Measurements from ENCODE around the gene TMEM129.

TMEM129 gene

DNA sequence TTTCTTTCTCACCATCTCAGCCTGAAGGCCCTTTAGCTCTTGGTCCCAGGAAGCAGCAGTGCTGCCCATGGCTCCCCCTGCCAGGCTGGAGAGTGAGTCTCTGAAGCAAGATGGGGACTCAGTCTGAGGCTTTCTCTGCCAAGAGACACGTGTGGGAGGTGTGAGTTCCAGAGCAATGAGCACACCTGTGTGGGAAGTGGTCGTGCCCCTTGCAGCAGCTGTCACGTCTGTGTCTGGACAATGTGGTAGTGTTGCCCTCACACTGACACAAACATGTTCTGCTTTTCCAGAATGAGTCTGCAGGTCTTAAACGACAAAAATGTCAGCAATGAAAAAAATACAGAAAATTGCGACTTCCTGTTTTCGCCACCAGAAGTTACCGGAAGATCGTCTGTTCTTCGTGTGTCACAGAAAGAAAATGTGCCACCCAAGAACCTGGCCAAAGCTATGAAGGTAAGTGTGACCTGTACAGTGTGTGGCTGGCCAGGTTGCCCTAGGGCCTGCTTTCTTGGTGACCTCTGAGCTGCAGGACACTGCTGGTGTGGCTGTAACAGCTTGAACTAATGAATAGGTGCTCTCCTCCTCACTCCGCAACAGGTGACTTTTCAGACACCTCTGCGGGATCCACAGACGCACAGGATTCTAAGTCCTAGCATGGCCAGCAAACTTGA, 2.1 kb upstream of the TMEM129 start:
- H3K4me3 ChIP-seq (ENCODE audit: low read depth in 1 of 5, low read length in 5 of 5), result peak overlapping the region in 1 of 5 donors; percentile 59
- H3K4me1 ChIP-seq (ENCODE audit: control insufficient read depth in 5 of 5, insufficient read depth in 5 of 5, low read length in 5 of 5), result peaks cover 2 to 67% (median 56%) of the 10 kb centered on the region in 5 donors
- no peak overlapping the region for H3K27ac ChIP-seq (ENCODE audit: low read depth, low read length)
- peaks cover 0 to 18% (median 8%) of the 10 kb centered on the region in 5 donors for H3K36me3 ChIP-seq (ENCODE audit: control insufficient read depth in 5 of 5, insufficient read depth in 5 of 5, low read length in 5 of 5)
- H3K27me3 ChIP-seq (ENCODE audit: control insufficient read depth in 5 of 5, insufficient read depth in 4 of 5, low read length in 5 of 5), result no peaks in the 10 kb centered on the region
- H3K9ac ChIP-seq (ENCODE audit: low read length in 5 of 5), result peak overlapping the region in 1 of 5 donors; percentile 35
- no peaks in the 10 kb centered on the region for H3K9me3 ChIP-seq (ENCODE audit: control insufficient read depth in 5 of 5, low read length in 5 of 5)

DNA sequence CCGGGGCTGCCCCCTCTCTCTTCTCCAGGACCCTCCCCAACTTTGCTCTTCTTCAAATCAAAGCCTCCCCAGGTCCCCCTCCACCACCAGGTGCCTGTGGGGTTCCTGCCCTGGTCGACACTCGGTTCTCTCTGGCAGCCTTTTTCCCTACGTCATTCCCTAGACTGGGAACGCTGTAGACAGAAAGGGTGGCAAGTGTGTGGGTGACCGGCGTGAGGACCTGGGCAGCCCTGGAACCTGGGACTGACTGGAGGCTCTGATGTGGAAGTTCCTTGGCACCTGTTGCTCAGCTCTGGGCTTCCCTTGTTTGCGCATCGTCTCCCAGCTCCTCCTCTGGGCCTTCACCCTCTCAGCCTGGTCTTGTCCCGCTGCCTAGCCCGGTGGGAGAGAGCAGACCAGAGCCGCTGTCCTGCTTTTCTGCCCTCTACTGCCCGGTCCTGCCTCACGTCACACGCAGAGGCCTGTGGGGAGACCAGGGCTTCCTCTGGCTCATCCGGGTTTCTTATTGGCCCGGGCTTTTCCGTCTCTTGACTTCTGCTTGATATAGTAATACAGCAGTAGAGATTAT, 1.5 kb upstream of the TMEM129 start:
- H3K4me3 ChIP-seq (ENCODE audit: low read depth in 1 of 5, low read length in 5 of 5), result no peak overlapping the region
- peak overlapping the region in 1 of 5 donors; percentile 53 for H3K9ac ChIP-seq (ENCODE audit: low read length in 5 of 5)
- H3K27ac ChIP-seq (ENCODE audit: low read depth, low read length), result no peak overlapping the region
- peaks cover 2 to 66% (median 52%) of the 10 kb centered on the region in 5 donors for H3K4me1 ChIP-seq (ENCODE audit: control insufficient read depth in 5 of 5, insufficient read depth in 5 of 5, low read length in 5 of 5)
- no peaks in the 10 kb centered on the region for H3K27me3 ChIP-seq (ENCODE audit: control insufficient read depth in 5 of 5, insufficient read depth in 4 of 5, low read length in 5 of 5)
- no peaks in the 10 kb centered on the region for H3K9me3 ChIP-seq (ENCODE audit: control insufficient read depth in 5 of 5, low read length in 5 of 5)
- peaks cover 0 to 21% (median 12%) of the 10 kb centered on the region in 5 donors for H3K36me3 ChIP-seq (ENCODE audit: control insufficient read depth in 5 of 5, insufficient read depth in 5 of 5, low read length in 5 of 5)

DNA sequence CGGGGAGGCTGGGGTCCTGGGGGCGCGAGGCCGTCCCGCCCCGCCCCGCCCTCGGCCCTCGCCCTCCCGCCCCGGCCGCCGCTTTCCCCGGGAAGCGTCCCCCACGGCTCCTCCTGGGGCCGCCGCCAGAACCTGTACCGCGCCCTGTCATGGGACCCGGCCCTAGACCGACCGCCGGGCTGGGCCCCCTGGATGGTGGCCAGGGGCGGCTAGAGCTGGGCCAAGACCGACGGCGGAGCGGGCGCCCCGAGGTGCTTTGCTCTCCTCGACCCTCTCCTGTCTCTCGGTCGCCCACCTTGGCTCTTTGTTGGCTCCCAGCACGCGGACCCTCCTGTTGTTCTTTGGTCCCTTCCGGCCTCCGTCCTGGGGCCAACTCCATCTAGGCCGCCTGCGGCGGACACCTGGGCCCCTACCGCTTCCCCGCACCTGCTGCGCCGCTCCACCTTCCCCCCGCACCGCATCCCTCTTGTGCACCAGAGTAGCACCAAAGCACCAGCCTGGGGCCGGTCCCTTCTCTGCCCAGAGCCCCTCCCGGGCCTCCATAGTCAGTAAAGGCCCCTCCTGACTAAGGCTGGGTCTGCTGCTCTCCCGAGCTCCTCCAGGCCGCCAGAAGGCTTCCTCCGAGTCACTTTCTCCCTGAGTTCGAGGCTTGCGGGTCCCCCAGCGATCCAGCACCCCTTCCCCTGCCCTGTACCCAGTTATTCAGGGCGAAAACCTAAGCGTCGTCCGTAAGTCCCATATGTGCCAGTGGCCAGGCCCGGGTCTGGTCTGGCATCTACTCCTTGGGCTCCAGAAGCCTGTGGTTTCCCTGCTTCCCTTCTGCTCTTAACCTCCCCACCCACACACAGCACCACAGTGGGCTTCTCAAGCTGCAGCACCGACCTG, 785 bp upstream of the TMEM129 start:
- H3K36me3 ChIP-seq (ENCODE audit: control insufficient read depth in 5 of 5, insufficient read depth in 5 of 5, low read length in 5 of 5), result peaks cover 0 to 29% (median 15%) of the 10 kb centered on the region in 5 donors
- H3K4me3 ChIP-seq (ENCODE audit: low read depth in 1 of 5, low read length in 5 of 5), result peak overlapping the region in 3 of 5 donors; percentile 39 to 84 (median 48)
- H3K27me3 ChIP-seq (ENCODE audit: control insufficient read depth in 5 of 5, insufficient read depth in 4 of 5, low read length in 5 of 5), result no peaks in the 10 kb centered on the region
- H3K27ac ChIP-seq (ENCODE audit: low read depth, low read length), result no peak overlapping the region
- H3K4me1 ChIP-seq (ENCODE audit: control insufficient read depth in 5 of 5, insufficient read depth in 5 of 5, low read length in 5 of 5), result peaks cover 2 to 59% (median 47%) of the 10 kb centered on the region in 5 donors
- no peaks in the 10 kb centered on the region for H3K9me3 ChIP-seq (ENCODE audit: control insufficient read depth in 5 of 5, low read length in 5 of 5)
- H3K9ac ChIP-seq (ENCODE audit: low read length in 5 of 5), result peak overlapping the region in 3 of 5 donors; percentile 0 to 53 (median 47)

DNA sequence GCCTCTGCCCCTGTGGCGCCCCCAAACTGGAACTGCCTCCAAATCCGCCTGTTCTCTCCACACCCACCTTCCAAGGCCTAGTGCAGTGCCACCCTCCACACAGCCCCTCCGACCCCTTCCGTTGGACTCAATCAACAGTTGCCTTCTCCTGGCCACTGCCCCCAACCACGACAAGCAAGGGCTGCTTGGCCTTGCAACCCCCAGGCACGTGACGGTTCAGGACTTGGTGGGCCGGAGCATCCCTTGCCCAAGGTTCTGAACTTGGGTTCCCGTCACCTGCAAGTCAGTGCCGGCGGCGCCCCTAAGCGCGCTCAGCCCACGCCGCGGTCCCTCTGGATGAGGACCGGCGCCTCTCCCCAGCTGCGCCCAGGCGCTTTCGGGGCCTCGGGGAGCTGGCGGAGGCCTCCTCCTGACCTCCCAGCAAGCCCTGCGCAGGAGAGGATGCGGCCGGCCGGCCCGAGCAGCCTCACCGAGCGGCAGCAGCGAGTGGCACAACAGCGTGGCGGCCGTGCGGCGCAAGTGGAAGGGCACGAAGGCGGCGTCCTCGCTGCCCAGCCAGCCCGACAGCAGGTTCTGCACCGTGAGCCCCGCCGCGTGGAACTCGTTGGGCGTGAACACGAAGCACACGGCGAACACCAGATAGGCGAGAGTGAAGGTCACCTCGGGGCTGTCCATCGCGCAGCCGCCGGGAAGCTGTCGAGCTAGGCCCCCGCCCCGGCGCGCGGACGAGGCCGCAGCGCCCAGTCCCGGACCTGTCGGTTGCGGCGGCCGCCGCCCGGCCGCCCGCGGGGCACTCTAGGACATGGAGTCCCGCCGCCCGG, 750 bp downstream of the TMEM129 start:
- Histone ChIP-seq H3K27me3 (ENCODE audit: control insufficient read depth in 5 of 5, insufficient read depth in 4 of 5, low read length in 5 of 5) (no peaks in the 10 kb centered on the region), H3K4me3 (ENCODE audit: low read depth in 1 of 5, low read length in 5 of 5) (peak overlapping the region; percentile 64 to 88 (median 79)), H3K9ac (ENCODE audit: low read length in 5 of 5) (peak overlapping the region in 4 of 5 donors; percentile 70 to 90 (median 84)), H3K36me3 (ENCODE audit: control insufficient read depth in 5 of 5, insufficient read depth in 5 of 5, low read length in 5 of 5) (peaks cover 0 to 37% (median 22%) of the 10 kb centered on the region in 5 donors), H3K27ac (ENCODE audit: low read depth, low read length) (peak overlapping the region; percentile 72), H3K9me3 (ENCODE audit: control insufficient read depth in 5 of 5, low read length in 5 of 5) (no peaks in the 10 kb centered on the region), H3K4me1 (ENCODE audit: control insufficient read depth in 5 of 5, insufficient read depth in 5 of 5, low read length in 5 of 5) (peaks cover 2 to 50% (median 40%) of the 10 kb centered on the region in 5 donors)

DNA sequence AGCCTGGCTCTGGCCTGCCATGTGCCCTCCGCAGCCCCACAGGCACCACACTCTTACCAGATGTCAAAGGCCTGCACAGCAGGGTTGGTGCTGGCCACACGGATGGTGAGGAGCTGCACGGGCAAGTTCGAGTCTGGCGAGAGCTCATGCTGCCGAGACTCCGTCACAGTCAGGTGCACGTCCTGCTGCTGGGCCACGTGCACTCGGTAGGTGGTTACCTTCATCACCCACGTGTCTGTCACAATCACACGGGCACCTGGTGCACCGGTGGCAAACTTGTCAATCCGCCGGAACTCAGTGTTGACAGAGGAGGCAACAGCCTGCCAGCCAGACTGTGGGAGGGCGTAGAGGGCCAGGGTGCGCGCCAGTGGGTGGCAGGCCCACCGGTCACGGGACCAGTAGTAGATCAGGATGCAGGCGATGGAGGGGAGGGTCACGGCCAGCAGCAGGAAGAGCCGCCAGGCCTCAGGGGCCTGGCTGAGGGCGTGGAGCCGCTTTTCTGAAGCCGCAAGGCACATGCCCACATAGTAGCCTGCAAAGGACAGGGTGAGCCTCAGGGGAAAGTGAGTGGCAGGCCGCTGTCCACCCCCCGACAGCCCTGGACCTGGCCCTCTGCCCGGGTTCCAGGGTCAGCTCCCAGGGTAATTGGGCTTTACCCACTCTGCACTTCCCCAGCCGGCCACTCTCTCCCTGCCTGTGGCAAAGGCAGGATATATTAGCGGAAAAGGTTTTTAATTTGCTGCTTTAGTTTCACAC, 2.9 kb downstream of the TMEM129 start:
- peaks cover 0 to 31% (median 20%) of the 10 kb centered on the region in 5 donors for H3K36me3 ChIP-seq (ENCODE audit: control insufficient read depth in 5 of 5, insufficient read depth in 5 of 5, low read length in 5 of 5)
- peak overlapping the region; percentile 23 for H3K27ac ChIP-seq (ENCODE audit: low read depth, low read length)
- peaks cover 2 to 56% (median 54%) of the 10 kb centered on the region in 5 donors for H3K4me1 ChIP-seq (ENCODE audit: control insufficient read depth in 5 of 5, insufficient read depth in 5 of 5, low read length in 5 of 5)
- H3K27me3 ChIP-seq (ENCODE audit: control insufficient read depth in 5 of 5, insufficient read depth in 4 of 5, low read length in 5 of 5), result no peaks in the 10 kb centered on the region
- peak overlapping the region in 1 of 5 donors; percentile 52 for H3K9ac ChIP-seq (ENCODE audit: low read length in 5 of 5)
- no peaks in the 10 kb centered on the region for H3K9me3 ChIP-seq (ENCODE audit: control insufficient read depth in 5 of 5, low read length in 5 of 5)
- H3K4me3 ChIP-seq (ENCODE audit: low read depth in 1 of 5, low read length in 5 of 5), result no peak overlapping the region

DNA sequence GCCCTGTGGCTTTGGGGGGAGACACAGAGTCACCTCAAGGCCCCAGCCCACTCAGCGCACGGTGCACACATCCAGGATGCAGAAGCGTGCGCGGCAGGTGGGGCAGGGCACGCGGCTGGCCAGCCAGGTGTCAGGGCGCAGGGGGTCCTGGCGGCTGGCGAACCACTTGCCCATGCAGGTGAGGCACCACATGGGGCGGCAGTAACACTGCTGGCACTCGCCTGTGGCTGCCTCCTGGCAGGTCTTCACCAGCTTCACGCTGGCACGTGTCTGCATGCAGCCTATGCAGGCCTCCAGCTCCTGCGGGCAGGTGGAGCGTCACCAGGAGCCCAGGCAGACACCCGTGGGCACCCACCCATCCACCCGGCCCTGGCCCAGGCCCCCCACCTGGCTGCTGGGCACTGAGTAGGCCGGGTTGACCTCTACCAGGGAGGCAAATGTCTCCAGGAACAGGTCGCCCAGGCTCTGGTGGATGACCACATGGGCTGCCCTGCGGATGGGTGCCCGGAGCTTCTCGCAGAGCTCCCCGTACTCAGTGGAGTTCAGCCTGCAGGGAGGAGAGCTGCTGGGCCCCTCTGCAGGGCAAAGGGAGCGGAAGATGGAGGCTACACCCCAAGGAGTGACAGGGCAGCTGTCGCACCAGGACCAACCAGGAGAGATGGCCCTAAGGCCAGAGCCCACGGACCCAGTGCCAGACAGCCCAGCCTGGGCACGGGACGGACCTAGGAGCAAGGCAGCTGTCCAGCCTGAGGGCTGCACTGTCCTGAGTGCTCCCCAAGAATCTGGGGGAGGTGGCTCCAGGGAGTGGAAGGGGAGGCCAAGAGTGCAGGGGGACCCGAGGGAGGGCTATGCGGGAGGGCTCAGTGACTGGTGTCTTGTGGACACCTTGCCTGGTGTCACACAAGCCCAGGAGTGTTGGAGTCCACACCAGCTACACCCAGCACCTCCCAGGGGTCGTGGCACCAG, 3.7 kb downstream of the TMEM129 start:
- Histone ChIP-seq H3K4me3 (ENCODE audit: low read depth in 1 of 5, low read length in 5 of 5) (no peak overlapping the region), H3K4me1 (ENCODE audit: control insufficient read depth in 5 of 5, insufficient read depth in 5 of 5, low read length in 5 of 5) (peaks cover 9 to 54% (median 54%) of the 10 kb centered on the region in 5 donors), H3K9ac (ENCODE audit: low read length in 5 of 5) (no peak overlapping the region), H3K9me3 (ENCODE audit: control insufficient read depth in 5 of 5, low read length in 5 of 5) (no peaks in the 10 kb centered on the region), H3K36me3 (ENCODE audit: control insufficient read depth in 5 of 5, insufficient read depth in 5 of 5, low read length in 5 of 5) (peaks cover 0 to 31% (median 20%) of the 10 kb centered on the region in 5 donors), H3K27ac (ENCODE audit: low read depth, low read length) (no peak overlapping the region), H3K27me3 (ENCODE audit: control insufficient read depth in 5 of 5, insufficient read depth in 4 of 5, low read length in 5 of 5) (peaks cover 0 to 3% (median 0%) of the 10 kb centered on the region in 5 donors)

DNA sequence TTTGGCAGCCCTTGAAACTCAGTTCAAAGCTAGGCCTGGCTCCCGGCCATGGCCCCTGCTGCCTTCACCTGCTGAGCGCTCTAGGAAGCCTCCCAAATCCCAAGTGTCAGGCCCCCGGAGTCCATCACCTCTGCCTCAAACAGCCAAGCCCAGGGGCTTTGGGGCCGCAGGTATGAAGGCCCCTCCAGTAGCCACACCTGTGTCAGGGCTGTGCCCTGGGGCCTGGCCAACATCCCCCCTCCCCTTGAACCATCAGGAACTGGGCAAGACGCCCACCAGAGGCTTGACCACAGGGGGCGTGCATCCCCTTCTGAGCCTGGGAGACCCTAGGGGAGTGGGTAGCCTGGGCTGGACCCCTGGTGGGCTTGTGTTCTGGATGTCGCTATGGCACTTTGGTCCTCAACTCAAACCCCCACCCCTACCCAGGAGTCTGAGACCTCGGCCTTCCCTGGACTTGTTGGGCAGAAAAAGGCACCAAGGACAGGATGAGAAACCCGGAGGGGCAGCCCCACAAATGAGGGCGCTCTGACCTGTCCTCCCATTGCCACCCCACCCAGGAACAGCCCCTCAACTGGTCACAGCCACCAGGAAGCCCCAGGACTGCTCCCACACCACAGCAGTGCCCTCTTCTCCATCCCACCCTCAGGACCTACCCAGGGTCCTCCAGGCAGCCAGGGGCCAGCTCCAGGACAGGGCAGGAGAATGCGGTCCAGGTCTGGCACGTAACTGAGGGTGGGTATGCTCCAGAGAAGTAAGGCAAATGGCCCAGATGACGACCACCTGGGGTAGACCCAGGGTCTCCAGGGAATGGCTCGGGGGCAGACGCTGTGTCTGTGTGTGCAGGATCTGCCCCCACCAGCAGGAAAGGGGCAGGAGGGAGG, 4.8 kb downstream of the TMEM129 start:
- Histone ChIP-seq H3K27me3 (ENCODE audit: control insufficient read depth in 5 of 5, insufficient read depth in 4 of 5, low read length in 5 of 5) (peaks cover 0 to 3% (median 0%) of the 10 kb centered on the region in 5 donors), H3K9me3 (ENCODE audit: control insufficient read depth in 5 of 5, low read length in 5 of 5) (no peaks in the 10 kb centered on the region), H3K9ac (ENCODE audit: low read length in 5 of 5) (peak overlapping the region in 1 of 5 donors; percentile 12), H3K27ac (ENCODE audit: low read depth, low read length) (no peak overlapping the region), H3K4me3 (ENCODE audit: low read depth in 1 of 5, low read length in 5 of 5) (no peak overlapping the region), H3K4me1 (ENCODE audit: control insufficient read depth in 5 of 5, insufficient read depth in 5 of 5, low read length in 5 of 5) (peaks cover 8 to 51% (median 47%) of the 10 kb centered on the region in 5 donors), H3K36me3 (ENCODE audit: control insufficient read depth in 5 of 5, insufficient read depth in 5 of 5, low read length in 5 of 5) (peaks cover 0 to 31% (median 20%) of the 10 kb centered on the region in 5 donors)
